Activated CD8-positive, alpha-beta memory T cell treated with anti-CD3 and anti-CD28 coated beads for 24 hours (primary cell): ENCODE measurements around the gene KCNIP4.

ENCODE experiments used
- DNase-seq: peaks from one replicate; pipeline ENCODE4 v3.0.0-alpha.2; 2020

Gene KCNIP4

GRCh38 chr4:21900211-21900610 lies 48.4 kb downstream of the KCNIP4 start:
- no peak for DNase-seq

DNA sequence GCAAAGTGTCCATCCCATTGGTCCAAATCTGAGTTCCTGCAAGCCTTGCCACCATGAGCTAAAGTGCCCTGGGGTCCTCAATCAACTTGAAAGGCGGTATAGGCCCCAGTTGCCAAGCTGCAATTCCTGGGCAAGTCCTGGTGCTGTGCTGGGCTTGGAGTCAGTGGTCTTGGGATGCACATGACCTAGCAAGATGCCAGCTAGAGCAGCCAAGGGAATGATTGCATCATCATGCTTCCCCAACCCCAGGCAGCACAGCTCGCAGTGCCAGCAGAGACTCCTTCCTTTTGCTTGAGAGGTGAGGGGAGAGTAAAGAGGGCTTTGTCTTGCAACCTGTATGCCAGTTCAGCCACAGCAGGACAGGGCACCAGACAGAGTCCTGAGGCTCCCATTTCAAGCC lies 50.5 kb downstream of the KCNIP4 start:
- no peak for DNase-seq

DNA sequence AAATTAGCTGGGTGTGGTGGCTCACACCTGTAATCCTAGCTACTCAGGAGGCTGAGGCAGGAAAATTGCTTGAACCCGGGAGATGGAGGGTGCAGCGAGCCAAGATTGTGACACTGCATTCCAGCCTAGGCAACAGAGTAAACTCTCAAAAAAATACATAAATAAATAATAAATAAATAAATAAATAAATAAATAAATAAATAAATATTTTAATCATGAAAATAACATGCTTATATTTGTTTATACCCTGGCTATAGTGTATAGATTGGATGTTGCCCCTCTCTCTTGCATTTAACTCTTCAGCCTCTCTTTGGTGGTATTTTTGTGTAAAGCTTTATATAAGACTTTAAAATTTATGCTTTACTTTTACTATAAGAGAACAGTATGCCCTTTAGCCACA lies 51.8 kb downstream of the KCNIP4 start:
- no peak for DNase-seq

GRCh38 chr4:21893136-21893535 lies 55.4 kb downstream of the KCNIP4 start:
- no peak for DNase-seq

- DNase-seq, result no peak
These were observed 58.3 kb downstream of the KCNIP4 start for GRCh38 chr4:21890231-21890630.

DNA sequence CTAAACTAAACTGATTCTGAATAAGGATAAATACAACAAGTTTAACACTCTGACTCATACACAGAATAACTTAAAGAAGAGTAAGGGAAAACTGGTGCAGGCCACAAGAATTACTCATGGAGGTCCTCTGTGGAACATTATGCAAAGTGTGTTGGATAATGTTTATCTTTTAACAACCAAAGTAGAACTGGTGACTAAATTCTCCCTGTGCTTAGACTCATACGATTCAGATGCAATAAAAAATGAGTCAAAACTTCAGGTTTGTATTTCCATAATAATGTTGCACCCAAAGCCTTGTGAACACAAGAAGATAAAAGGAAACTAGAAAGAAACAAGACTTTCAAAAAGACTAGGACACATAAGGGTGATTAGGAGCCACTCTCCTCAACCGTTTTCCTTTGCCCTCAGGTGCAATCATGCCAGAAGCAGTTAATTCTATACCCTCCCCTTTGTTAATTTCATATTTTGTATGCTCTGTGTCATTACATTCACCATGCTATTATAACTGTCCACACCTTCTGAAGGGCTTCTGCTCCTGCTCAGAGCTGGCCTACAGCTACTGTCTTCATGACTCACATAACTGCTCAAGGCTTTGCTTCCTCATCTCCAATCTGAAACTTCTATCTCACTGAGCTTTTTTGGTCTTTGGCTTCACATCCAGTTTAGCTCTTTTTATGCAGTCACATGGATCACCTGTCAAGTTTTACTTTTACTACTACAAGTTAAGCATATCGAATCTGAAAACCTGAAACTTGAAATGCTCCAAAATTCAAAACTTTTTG lies 60.2 kb downstream of the KCNIP4 start:
- DNase-seq, result no peak

DNA sequence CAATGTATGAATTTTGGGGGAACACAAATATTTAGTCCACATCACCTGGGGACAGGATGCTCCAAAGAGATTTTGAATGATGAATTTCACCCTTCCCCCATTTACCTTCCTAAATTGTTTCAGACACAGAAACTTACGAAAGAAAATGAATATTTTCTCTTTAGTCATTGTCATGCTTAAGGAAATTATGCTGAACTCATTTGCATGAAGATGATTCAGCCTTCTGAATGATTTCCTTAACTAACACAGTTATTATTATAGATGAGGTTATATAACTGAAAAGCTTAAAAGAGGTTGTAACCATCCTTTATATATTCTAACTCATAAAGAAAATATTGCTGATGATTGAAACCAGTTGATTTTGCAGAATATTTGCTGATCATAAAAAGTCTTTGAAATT lies 61.1 kb downstream of the KCNIP4 start:
- DNase-seq, result no peak

DNA sequence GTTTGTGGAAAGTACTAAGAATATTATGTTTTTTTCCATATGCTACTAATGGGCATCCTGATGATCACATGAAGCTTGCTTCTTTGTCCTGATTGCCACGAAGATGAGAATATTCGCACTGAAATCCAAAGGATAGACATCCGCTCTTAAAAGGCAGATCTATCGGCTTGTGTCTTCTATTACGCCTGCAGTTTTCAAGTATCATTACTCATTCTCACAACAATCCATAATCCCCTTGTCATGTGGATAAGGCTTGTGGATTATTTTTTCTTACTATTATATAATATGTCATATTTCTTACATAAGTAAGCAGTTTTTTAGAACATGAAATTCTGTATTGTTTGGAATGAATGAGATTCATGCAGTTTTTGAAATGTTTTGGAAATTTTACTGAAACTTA lies 62.8 kb downstream of the KCNIP4 start:
- DNase-seq, result no peak

DNA sequence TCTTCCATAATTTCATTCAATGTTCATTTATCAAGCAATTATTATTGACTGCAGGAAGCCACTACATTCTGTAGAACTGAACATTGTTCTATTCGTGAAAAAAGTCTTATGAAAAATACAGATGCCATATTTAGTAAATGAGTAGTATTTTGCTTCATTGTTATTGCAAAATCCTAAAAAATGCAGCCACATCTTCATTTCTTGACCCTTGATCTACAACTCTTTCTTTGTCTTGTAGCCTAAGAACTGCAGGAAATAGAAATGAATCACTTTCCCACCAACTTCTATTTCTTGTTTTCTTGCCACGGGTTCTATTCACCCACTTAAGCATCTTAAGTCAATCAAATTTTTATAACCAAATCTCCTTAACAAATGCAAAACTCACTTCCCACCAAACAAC lies 63.3 kb downstream of the KCNIP4 start:
- no peak for DNase-seq

- no peak for DNase-seq
These were observed 64.0 kb downstream of the KCNIP4 start for GRCh38 chr4:21884615-21885014.

DNA sequence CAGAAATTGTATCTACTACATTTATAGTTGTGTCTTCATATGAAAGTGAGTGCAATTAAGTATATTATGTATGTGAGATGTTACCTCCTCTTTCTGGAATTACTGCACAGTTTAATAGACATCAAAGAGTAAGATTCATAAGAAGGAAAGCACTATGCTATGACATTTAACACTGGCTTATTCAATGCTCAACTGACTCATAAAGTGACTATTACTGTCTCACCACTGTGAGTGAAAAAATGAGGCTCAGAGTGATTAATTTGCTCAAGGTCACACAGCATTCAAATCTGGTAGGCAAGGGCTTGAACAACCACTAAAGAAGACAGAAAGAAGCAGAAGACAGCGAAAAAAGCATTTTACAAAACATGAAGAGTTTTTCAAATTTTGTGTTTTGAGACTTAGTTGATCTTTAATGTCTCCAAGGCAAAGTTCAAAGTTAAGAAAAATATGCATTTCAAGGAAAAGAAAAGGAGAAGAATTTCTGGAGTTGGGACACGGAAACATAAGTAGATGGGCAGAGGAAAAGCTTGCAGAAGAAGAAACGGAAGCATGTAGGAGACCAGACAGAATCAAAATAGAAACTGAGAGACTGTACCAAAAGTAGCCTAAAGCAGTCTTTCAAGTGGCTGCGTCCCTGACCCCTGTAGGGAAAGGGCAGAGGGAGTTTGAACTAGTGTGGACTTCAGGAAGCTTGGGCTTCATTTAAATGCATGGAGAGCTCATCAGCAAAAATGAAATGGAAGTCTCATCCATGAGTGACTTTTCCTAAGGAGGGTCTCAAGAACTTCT lies 66.3 kb downstream of the KCNIP4 start:
- no peak for DNase-seq

DNA sequence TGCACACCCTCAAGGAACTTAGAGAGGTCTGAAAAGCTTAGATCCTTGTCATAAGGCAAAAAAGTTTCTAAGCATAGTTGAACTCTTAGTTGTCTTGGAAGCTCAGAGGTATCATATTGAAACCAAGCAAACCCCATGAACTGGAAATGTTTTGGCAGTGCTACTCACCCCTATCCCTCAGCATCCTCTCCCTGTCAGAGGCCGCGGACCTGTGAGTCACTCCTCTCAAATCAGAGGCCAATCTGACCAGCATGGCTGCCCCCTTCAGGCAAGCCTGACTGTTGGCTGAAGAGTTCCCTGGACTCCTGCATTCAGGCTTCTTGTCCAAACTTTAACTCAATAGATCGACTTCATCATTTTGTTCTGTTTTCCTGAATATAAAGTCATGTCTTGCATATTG lies 69.4 kb downstream of the KCNIP4 start:
- no peak for DNase-seq

DNA sequence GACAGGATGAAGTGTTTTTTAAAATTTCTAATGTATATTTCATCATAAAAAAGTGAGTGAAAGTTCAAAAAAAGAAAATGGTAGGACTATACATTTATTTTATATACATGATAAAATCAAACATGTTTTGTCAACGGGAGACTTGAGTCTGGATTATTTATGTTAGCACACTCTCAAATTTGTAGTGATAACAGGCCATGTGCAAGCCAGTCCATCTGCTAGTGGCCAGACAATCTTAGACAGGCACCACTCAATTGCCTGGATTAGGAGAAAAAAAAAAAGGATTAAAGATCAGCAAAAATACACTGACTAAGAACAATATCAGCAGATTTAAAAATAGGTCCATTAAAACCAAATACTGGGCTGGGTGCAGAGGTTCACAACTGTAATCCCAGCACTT lies 71.9 kb downstream of the KCNIP4 start:
- DNase-seq, result no peak

DNA sequence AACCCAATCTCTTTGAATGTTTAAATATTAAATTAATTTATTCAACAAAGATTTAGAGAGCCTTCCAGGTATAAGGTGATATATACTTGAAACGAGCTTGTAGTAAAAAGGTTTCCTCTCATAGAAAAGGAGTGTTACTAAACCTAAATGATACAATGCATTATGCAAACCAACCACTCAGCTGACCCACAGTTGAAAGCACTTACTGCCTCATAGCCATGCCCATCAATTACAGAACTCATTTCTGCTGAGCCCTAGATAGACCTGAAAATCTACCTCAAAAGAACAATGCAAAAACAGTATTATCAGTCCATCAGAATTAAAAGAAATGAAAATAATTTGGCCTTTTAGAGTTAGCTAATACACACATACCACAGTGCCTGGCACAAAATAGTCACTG lies 75.4 kb downstream of the KCNIP4 start:
- no peak for DNase-seq

- DNase-seq, result no peak
These were observed 76.5 kb downstream of the KCNIP4 start for GRCh38 chr4:21872101-21872500.

DNA sequence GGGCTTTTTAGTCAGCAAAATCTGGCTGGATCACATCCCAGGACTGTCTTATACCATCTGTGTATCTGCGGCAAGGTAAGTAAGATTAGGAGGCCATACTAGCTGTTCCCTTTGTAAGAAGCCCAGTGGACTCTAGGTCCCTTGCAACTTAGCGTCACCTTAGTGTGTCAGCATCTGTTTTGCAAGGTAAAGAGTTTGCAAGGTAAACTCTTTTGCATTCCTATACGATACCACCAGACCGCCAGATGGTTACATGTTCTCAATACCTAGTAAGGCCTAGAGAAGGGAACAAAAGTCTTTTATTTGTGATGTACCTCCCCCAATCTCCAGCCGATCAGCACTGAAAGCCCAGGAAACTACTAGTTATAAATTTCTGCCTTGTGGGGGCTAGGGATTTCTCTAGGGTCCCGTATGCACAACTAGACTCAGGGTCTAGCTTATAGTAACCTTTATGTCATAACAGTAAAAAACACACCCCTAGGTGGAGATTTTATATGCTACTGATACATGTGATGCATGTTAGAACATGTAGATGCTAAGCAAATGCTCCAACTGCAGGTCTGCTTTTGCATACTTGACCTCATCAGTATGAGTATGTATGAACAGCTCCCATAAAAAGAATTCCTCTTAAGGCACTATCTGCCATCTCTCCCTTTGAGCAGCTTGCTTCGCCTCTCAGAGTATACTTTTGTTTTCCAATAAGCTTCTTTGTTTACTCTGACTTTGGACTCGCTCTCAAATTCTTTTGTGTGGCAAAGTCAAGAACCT lies 78.4 kb downstream of the KCNIP4 start:
- no peak for DNase-seq

DNA sequence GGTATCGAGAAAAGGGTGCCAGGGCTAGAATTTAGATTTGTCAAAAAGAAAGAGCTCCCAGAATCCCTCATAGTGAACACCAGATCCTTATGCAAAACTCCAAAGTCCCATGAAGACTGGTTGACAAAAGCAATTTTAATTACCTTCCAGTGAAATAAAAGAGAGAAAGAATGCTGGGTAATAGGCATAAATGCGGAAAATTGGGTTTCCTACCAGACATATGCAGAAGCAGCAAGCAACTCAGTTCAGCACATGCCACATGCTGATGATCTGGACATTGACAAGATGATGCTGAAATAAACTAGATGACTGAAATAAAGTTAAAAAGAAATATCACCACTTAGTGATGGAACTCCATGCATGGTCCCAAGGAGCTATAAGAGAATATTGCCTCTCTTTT lies 83.9 kb downstream of the KCNIP4 start:
- DNase-seq, result no peak

DNA sequence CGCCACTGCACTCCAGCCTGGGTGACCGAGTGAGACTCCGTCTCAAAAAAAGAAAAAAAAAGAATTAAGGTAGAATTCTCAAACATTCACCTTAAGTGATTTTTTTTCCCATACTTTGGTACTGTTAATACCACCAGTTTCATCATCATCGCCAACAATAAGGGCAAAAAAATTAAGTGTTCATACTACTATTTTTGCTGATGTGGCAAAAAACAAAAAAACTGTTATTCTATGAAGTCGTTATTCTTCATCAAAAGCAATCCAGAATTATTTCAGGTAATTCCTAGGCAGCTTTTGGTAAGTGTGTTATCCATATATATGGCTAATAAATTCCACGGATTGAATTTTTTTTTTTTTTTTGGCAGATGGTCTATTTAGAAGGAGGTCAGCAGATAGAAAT lies 85.7 kb downstream of the KCNIP4 start:
- DNase-seq, result no peak

DNA sequence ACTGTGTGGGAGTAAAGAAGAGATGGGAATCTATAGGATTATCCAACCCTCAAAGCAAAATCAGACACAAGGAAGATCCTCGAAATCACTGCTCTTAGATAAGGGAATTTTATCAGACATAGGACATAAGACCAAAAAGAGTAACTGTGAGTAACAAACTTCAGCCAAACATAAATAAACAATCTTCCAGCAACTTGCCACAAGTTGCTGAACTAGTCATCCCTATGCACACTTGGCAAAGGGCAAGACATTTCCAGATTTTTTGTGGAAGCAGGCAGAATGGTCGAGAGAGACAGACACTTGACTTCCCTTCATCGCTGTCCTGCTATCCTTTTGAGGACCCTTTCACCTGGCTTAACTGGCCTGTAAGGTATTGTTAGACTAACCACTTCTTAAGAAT lies 89.6 kb downstream of the KCNIP4 start:
- DNase-seq, result no peak

DNA sequence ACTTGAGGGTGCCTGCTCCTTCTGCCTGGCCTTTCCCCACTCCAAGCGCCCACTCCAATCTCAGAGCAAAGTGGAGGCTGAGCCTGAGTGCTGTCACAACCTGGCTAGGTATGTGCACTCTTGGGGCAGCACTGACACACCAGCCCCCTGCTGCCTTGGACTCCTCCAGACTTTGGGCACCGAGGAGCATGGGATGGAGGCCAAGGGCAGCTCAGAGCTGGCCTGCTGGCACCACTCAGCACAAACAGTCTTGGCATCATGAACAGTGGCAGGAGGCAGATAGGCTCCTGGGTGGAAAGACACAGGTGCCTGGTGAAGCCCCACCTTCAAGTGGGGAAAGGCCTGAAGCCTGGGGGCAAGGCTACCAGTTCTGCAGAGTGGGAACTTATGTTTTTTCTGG lies 91.8 kb downstream of the KCNIP4 start:
- no peak for DNase-seq

- DNase-seq, result no peak
These were observed 92.3 kb downstream of the KCNIP4 start for GRCh38 chr4:21856301-21856700.

DNA sequence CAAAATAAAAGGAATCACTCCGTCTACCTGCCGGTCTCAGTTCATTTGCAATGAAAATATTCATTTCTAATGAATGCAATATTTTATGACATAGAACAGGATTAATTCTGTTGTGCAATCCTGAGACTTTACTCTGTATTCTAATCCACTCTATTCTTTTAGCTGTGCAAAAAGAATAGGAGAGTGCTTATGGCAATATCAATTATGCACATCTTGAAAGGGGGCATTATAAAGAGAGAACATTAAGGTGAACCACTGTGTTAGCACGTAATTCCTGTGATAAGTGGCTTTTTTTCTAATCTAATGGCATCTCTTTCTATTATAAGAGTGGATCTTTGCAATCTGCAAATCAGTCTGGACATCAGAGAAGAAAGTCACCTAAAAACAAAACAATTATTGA lies 99.5 kb downstream of the KCNIP4 start:
- no peak for DNase-seq

DNA sequence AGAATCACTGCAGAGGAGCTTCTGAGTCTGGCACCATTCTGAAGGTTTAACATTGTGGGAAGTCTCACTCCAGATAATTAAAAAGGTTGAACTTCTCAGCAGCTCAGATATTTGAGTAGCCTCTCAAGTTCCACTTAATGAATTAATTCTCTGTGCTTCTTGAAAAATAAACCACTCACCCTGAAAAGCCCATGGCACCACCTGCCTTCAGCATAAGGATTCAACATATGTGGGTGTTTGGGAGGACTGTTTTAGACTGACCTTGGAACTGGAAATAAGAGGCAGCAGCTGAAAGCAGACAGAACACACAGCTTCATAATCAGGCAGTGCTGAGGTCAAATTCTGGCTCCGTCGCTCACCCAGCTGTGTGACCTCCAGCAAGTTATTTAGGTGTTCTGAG lies 100.6 kb downstream of the KCNIP4 start:
- no peak for DNase-seq

DNA sequence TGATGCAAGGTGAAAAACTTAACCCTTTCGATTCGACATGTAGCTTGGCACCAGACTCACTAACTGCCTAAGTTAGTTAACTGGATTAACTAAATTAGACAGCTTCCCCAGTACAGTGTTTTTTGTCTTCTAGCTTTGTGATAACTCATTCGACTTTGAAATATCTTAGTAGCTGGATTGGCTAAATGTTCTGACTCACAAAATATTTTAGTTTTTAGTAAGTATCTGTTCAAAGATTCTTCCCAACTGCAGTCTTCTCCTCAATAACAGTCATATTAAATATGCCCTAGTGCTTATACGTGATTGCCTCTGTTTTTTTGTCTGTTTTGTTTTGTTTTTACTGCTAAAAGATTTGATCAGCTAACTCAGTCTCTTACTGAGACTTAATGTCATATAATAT lies 102.9 kb downstream of the KCNIP4 start:
- DNase-seq, result no peak
